Measurements from ENCODE around the gene CPEB1.

Gene CPEB1

GRCh38 chr15:82680200-82681102 lies 33.3 kb upstream of the CPEB1 start:
- no peak for TF ChIP-seq FOXP2 (optimal IDR thresholded peaks at IDR 0.05; ENCODE audit: borderline replicate concordance, extremely low read depth, extremely low read length, insufficient read depth)

DNA sequence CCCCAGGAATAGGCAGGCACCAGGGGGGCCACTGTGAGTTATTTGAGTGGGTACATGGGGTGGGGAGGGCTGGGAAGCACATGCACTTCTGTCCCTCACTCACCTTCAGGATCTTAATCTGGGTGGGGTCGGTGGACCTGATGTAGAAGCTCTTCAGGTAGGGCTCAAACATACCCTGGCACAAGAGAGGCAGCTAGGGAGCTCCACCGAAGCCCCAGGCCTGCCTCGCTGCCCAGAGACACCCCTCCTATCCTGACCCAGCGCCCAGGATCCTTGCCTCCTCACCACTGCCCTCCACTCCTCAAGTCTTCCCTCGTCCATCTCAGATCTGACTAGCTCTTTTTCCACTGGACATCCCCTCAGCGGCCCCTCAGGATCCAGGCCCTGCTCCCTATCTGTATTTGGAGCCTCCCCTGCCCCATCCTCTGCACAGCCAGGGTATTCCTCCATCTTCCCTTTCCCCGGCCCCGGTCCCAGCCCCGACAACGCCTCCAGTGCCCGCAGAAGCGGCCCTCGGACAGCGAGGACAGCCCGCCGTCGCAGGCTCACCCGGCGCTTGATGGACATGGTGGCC lies 32.5 kb upstream of the CPEB1 start:
- TF ChIP-seq SIN3A (IDR thresholded peaks at IDR 0.05; ENCODE audit: borderline replicate concordance, insufficient read depth, low read length) (no peak), REST (IDR thresholded peaks at IDR 0.05; ENCODE audit: insufficient read depth in 1 of 2, low read depth in 2 of 2, low read length in 2 of 2) (no peak), POLR2AphosphoS5 (IDR thresholded peaks at IDR 0.05; ENCODE audit: low read depth, low read length) (no peak), TAF1 (IDR thresholded peaks at IDR 0.05; ENCODE audit: borderline replicate concordance, insufficient read depth, low read length) (no peak), FOXP2 (optimal IDR thresholded peaks at IDR 0.05; ENCODE audit: borderline replicate concordance, extremely low read depth, extremely low read length, insufficient read depth) (no peak)

- no peak for TF ChIP-seq FOXP2 (optimal IDR thresholded peaks at IDR 0.05; ENCODE audit: borderline replicate concordance, extremely low read depth, extremely low read length, insufficient read depth)
- no peak for TF ChIP-seq REST (IDR thresholded peaks at IDR 0.05; ENCODE audit: insufficient read depth in 1 of 2, low read depth in 2 of 2, low read length in 2 of 2)
- TF ChIP-seq SIN3A (IDR thresholded peaks at IDR 0.05; ENCODE audit: borderline replicate concordance, insufficient read depth, low read length), result no peak
- no peak for TF ChIP-seq POLR2AphosphoS5 (IDR thresholded peaks at IDR 0.05; ENCODE audit: low read depth, low read length)
- no peak for TF ChIP-seq TAF1 (IDR thresholded peaks at IDR 0.05; ENCODE audit: borderline replicate concordance, insufficient read depth, low read length)
Observed at GRCh38 chr15:82677720-82678323, 30.7 kb upstream of the CPEB1 start.

GRCh38 chr15:82674873-82675272 lies 27.7 kb upstream of the CPEB1 start:
- TF ChIP-seq REST (IDR thresholded peaks at IDR 0.05; ENCODE audit: insufficient read depth in 1 of 2, low read depth in 2 of 2, low read length in 2 of 2), result no peak

- TF ChIP-seq REST (IDR thresholded peaks at IDR 0.05; ENCODE audit: insufficient read depth in 1 of 2, low read depth in 2 of 2, low read length in 2 of 2), result no peak
- no peak for TF ChIP-seq TAF1 (IDR thresholded peaks at IDR 0.05; ENCODE audit: borderline replicate concordance, insufficient read depth, low read length)
Observed at GRCh38 chr15:82670699-82671098, 23.5 kb upstream of the CPEB1 start.

Measured in PFSK-1 (cell line).